Endothelial cell (in vitro differentiated cells): Measurements from ENCODE around the gene PKP3. TPM values are rescaled to one million over a fixed set of nuclear protein-coding genes. Genes with fewer than 3 reads are reported as not detected.

Experiments used
- DNase-seq: peaks from one replicate; pipeline ENCODE4 v3.0.0; 2021; ENCODE audit warnings: low spot score
- H3K27ac Mint-ChIP-seq: one replicate; pipeline ENCODE4 v1.8.0; 2021; ENCODE audit warnings: mixed read lengths, inconsistent platforms; ENCODE audit not compliant: unreplicated experiment
- H3K27me3 Mint-ChIP-seq: one replicate; pipeline ENCODE4 v1.8.0; 2021; ENCODE audit warnings: mild to moderate bottlenecking, moderate library complexity, mixed read lengths, inconsistent platforms; ENCODE audit not compliant: unreplicated experiment
- H3K36me3 Mint-ChIP-seq: one replicate; pipeline ENCODE4 v1.8.0; 2021; ENCODE audit warnings: mild to moderate bottlenecking, low read depth, mixed read lengths, inconsistent platforms; ENCODE audit not compliant: unreplicated experiment
- H3K4me1 Mint-ChIP-seq: one replicate; pipeline ENCODE4 v1.8.0; 2021; ENCODE audit warnings: mild to moderate bottlenecking, mixed read lengths, inconsistent platforms; ENCODE audit not compliant: unreplicated experiment
- H3K4me3 Mint-ChIP-seq: one replicate; pipeline ENCODE4 v1.8.0; 2021; ENCODE audit warnings: mild to moderate bottlenecking, mixed read lengths, inconsistent platforms; ENCODE audit not compliant: unreplicated experiment
- H3K9me3 Mint-ChIP-seq: one replicate; pipeline ENCODE4 v1.8.0; 2021; ENCODE audit warnings: mixed read lengths, inconsistent platforms; ENCODE audit not compliant: unreplicated experiment
- total RNA-seq: library from RNA; stranded (reverse); fragmentation: NEBNext Ultra II Directional; extraction: Animal tissue kit (Norgen Biotek cat#: 25700); gene quantifications from one replicate; pipeline ENCODE4 v1.2.1, GENCODE V29; 2021; ENCODE audit not compliant: unreplicated experiment
- TF ChIP-seq, protein P1 (sequence below): fragments of 200-600 bp; sonication (generic); IDR thresholded peaks from one replicate; pipeline ENCODE4 v1.5.0; 2021; ENCODE audit warnings: antibody characterized with exemption; ENCODE audit not compliant: unreplicated experiment

PKP3 gene
- total RNA-seq, 1 donor from 2014 or later = 0.49 TPM

DNA sequence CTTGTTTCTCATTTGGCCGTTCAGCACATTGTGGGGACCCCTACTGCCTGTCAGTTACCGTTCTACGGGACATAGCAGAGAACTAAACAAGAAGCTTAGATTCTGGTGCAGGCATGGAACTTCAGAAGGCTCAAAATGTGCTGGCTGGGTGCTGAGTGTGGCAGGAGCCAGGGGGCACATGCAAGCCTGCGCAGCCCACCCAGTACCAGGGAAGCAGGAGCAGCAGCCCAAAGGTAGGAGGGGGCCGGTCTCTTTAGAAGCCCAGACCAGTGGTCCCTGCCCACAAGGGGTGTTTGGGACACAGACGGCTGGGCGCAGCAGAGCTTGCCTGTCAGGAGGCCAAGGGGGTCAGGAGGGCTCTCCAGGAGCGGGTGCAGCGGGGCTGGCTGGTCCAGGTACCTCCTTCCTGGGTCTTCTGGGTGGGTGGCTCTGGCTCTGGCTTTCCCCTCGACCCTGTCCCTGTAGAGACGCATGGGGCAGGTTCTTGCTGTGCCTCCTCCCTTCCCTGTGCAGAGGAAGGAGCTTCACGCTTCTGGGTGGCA lies 58.3 kb downstream of the PKP3 start:
- TF ChIP-seq, protein P1, sequence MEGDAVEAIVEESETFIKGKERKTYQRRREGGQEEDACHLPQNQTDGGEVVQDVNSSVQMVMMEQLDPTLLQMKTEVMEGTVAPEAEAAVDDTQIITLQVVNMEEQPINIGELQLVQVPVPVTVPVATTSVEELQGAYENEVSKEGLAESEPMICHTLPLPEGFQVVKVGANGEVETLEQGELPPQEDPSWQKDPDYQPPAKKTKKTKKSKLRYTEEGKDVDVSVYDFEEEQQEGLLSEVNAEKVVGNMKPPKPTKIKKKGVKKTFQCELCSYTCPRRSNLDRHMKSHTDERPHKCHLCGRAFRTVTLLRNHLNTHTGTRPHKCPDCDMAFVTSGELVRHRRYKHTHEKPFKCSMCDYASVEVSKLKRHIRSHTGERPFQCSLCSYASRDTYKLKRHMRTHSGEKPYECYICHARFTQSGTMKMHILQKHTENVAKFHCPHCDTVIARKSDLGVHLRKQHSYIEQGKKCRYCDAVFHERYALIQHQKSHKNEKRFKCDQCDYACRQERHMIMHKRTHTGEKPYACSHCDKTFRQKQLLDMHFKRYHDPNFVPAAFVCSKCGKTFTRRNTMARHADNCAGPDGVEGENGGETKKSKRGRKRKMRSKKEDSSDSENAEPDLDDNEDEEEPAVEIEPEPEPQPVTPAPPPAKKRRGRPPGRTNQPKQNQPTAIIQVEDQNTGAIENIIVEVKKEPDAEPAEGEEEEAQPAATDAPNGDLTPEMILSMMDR = no peak
- Mint-ChIP-seq H3K4me3 (no peak overlapping the region), H3K36me3 (peaks cover 13% of the 10 kb centered on the region), H3K4me1 (peaks cover 14% of the 10 kb centered on the region), H3K27ac (no peak overlapping the region), H3K27me3 (peaks cover 4% of the 10 kb centered on the region), H3K9me3 (no peaks in the 10 kb centered on the region)
- DNase-seq = no peak

DNA sequence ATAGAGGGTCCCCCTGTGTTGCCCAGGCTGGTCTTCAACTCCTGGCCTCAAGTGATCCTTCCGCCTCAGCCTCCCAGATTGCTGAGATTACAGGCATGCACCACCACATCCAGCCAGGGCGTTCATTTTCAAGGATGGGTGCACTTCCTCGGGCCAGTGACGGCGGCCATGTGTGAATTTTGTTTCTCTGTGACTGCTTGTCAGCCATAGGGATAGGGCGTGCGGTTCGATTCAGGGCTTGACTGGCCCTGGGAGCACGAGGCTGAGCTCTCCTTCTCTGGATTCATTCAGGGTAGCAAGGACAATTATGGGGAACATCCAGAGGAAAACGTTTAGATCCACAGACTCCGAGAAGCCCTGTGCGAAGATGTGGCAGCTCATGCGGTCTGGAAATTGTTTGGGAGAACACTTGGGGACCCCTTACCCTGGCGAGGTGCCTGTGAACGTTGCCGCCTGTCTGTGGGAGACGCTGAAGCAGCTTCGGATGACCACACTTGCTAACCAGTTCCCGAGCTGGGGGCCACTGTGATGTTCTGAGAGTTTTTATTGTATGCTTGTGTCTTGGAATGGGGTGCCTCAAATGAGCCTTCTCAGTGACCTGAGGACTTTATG lies 59.0 kb downstream of the PKP3 start:
- Mint-ChIP-seq H3K4me1 (peaks cover 14% of the 10 kb centered on the region), H3K27me3 (peaks cover 4% of the 10 kb centered on the region), H3K9me3 (no peaks in the 10 kb centered on the region), H3K27ac (no peak overlapping the region), H3K4me3 (peak overlapping the region; percentile 25), H3K36me3 (peaks cover 13% of the 10 kb centered on the region)
- TF ChIP-seq, protein P1 = no peak
- DNase-seq = no peak

DNA sequence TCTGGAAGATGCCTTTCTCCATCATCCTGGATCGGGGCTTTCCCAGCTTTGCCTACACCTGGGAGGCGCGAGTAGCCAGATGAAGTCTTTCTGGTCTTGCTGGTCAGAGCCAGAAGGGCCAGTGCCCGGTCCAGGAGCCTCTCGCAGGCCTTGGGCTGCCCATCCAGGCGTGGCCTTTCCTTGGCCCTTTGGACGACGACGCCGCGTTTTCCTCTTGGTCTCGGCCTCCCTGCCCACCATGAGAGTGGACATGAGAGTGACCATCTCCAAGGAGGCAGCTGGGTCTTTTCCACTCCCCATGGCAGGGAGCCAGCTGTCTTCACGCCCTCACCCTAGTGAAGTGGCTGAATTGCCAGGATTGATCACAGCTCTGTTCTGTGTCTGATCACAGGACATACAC lies 59.6 kb downstream of the PKP3 start:
- Mint-ChIP-seq H3K4me1 (peaks cover 14% of the 10 kb centered on the region), H3K27ac (no peak overlapping the region), H3K4me3 (peak overlapping the region; percentile 25), H3K36me3 (peaks cover 13% of the 10 kb centered on the region), H3K27me3 (peaks cover 4% of the 10 kb centered on the region), H3K9me3 (no peaks in the 10 kb centered on the region)
- no peak for DNase-seq
- TF ChIP-seq, protein P1 = no peak

DNA sequence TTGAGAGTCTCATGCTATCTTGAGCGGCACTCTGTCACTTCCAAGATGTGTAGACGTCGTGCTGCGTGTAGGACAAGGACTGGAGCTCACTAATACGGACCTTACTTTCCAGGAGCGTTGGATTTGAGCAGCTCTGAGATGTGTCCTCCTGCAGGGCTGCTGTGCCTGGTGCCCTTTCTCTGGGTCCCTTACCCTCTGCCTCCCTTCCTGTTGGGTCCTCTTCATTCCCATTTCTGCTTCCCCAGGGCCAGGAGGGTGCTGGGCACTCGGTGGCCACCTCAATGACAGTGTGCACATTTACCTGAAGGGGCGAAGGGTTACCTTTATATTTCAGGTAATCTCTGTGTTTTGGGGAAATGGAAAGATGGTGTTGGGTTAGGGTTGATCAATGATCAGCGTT lies 60.0 kb downstream of the PKP3 start:
- H3K4me1 Mint-ChIP-seq = peaks cover 11% of the 10 kb centered on the region
- TF ChIP-seq, protein P1 = no peak
- DNase-seq = no peak
- H3K9me3 Mint-ChIP-seq = no peaks in the 10 kb centered on the region
- peaks cover 13% of the 10 kb centered on the region for H3K36me3 Mint-ChIP-seq
- H3K27ac Mint-ChIP-seq = no peak overlapping the region
- H3K27me3 Mint-ChIP-seq = peaks cover 4% of the 10 kb centered on the region
- H3K4me3 Mint-ChIP-seq = no peak overlapping the region

Other genes starting within 250 kb of the PKP3 start
- not detected for gene SCGB1C1, start 201.1 kb upstream of the PKP3 start, total RNA-seq
- gene BET1L, start 186.8 kb upstream of the PKP3 start, total RNA-seq = 64.4 TPM
- 89.2 TPM for gene RIC8A, start 186.5 kb upstream of the PKP3 start, total RNA-seq
- 23.4 TPM for gene SIRT3, start 157.9 kb upstream of the PKP3 start, total RNA-seq
- gene PSMD13, start 157.2 kb upstream of the PKP3 start, total RNA-seq = 189 TPM
- gene NLRP6, start 115.8 kb upstream of the PKP3 start, total RNA-seq = not detected
- gene PGGHG, start 105.1 kb upstream of the PKP3 start, total RNA-seq = 69.7 TPM
- gene IFITM5, start 94.7 kb upstream of the PKP3 start, total RNA-seq = not detected
- 205 TPM for gene IFITM2, start 86.4 kb upstream of the PKP3 start, total RNA-seq
- 23.4 TPM for gene IFITM1, start 80.2 kb upstream of the PKP3 start, total RNA-seq
- gene IFITM3, start 73.3 kb upstream of the PKP3 start, total RNA-seq = 446 TPM
- gene B4GALNT4, start 24.7 kb upstream of the PKP3 start, total RNA-seq = 14.9 TPM
- 18.7 TPM for gene SIGIRR, start 20.8 kb downstream of the PKP3 start, total RNA-seq
- gene ANO9, start 47.8 kb downstream of the PKP3 start, total RNA-seq = 0.41 TPM
- 46.4 TPM for gene PTDSS2, start 56.1 kb downstream of the PKP3 start, total RNA-seq
- gene RNH1, start 113.0 kb downstream of the PKP3 start, total RNA-seq = 61.1 TPM
- 92.4 TPM for gene HRAS, start 141.4 kb downstream of the PKP3 start, total RNA-seq
- 2.6 TPM for gene LRRC56, start 143.3 kb downstream of the PKP3 start, total RNA-seq
- 4.2 TPM for gene LMNTD2, start 166.5 kb downstream of the PKP3 start, total RNA-seq
- 8.9 TPM for gene RASSF7, start 166.8 kb downstream of the PKP3 start, total RNA-seq
- gene PHRF1, start 182.3 kb downstream of the PKP3 start, total RNA-seq = 29.5 TPM
- 11.6 TPM for gene IRF7, start 221.7 kb downstream of the PKP3 start, total RNA-seq
- gene CDHR5, start 230.7 kb downstream of the PKP3 start, total RNA-seq = not detected
- 1.8 TPM for gene SCT, start 233.0 kb downstream of the PKP3 start, total RNA-seq
- gene DRD4, start 243.1 kb downstream of the PKP3 start, total RNA-seq = 0.33 TPM